Erythroblast (primary cell): ENCODE data around the gene LRRC4.

Source experiments
- GATA1 ChIP-seq: IDR thresholded peaks from 2 replicates; pipeline ENCODE4 v1.6.1; 2011; ENCODE audit warnings: low read depth, mild to moderate bottlenecking, control low read depth, low read length, moderate library complexity
- POLR2A ChIP-seq: IDR thresholded peaks from 2 replicates; pipeline ENCODE4 v1.6.1; 2011; ENCODE audit warnings: mild to moderate bottlenecking, low read length

DNA sequence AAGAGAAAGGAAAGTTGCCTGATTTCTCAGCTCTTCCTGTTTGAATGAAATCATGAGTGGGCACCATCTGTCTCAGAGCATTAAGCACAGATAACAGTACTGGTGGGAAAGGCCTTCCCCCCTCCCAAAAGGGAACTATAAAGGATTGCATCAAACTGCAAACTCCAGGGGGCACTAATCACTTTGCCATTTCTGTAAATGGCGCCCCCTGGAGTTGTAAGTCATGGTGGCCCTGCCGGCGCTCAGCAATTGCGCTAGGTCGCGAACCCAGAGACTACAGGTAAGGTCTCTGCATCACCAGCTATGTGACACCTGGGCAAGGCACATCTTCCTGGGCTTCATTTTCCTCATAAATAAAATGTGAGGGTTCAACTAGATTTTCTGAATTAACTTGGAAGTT lies 11.1 kb downstream of the LRRC4 start:
- TF ChIP-seq POLR2A (no peak), GATA1 (no peak)
